Esophagus muscularis mucosa (tissue), 4 donors: ENCODE measurements around the gene PTPRD. TPM values are rescaled to one million over a fixed set of nuclear protein-coding genes. Genes with fewer than 3 reads are reported as not detected.
"Not testable (repeated sequence)": the region's sequence is repeated elsewhere in the genome, so short reads cannot be mapped to it uniquely, and the experiment has no call there.

Experiments
- DNase-seq: peaks from one replicate; pipeline ENCODE4 v3.0.0-alpha.2; 2017; ENCODE audit errors: extremely low spot score
- H3K27ac ChIP-seq, 4 donors: fragments of 200-600 bp; sonication (generic); replicated peaks in 1 of 4; 1 replicate in 3 of 4; 2 replicates in 1 of 4; pipeline ENCODE4 v1.5.1; 2016 to 2019; ENCODE audit warnings: mild to moderate bottlenecking in 1 of 4
- H3K27me3 ChIP-seq, 4 donors: fragments of 200-600 bp; sonication (generic); one replicate each; pipeline versions ENCODE4 v1.5.1 to v1.6.0; 2016 to 2019
- H3K36me3 ChIP-seq, 4 donors: fragments of 200-600 bp; sonication (generic); one replicate each; pipeline ENCODE4 v1.5.1; 2016 to 2019
- H3K4me1 ChIP-seq, 4 donors: fragments of 200-600 bp; sonication (generic); one replicate each; pipeline ENCODE4 v1.5.1; 2016 to 2019
- H3K4me3 ChIP-seq, 4 donors: fragments of 200-600 bp; sonication (generic); 1 replicate in 2 of 4; 2 replicates in 2 of 4; pipeline ENCODE4 v1.5.1; 2016 to 2019; ENCODE audit warnings: mild to moderate bottlenecking in 4 of 4, moderate library complexity in 1 of 4
- H3K9me3 ChIP-seq, 4 donors: fragments of 200-600 bp; sonication (generic); 1 replicate in 3 of 4; 2 replicates in 1 of 4; pipeline ENCODE4 v1.5.1; 2016 to 2019
- CTCF ChIP-seq, 3 experiments: fragments of 200-600 bp in 2 of 3; fragments of 450-650 bp in 1 of 3; sonication (generic) in 2 of 3; IDR thresholded peaks; one replicate each; pipeline ENCODE4 v1.5.1; 2017 to 2019; ENCODE audit warnings: antibody characterized with exemption in 3 of 3, mild to moderate bottlenecking in 2 of 3, moderate library complexity in 1 of 3
- EP300 ChIP-seq: sonication (generic); formaldehyde crosslinking; IDR thresholded peaks from one replicate; pipeline ENCODE4 v1.6.1; 2017; ENCODE audit warnings: antibody characterized with exemption
- POLR2A ChIP-seq: fragments of 450-650 bp; IDR thresholded peaks from one replicate; pipeline ENCODE4 v1.6.1; 2017; ENCODE audit warnings: antibody characterized with exemption, moderate library complexity, mild to moderate bottlenecking, low read depth
- POLR2AphosphoS5 ChIP-seq, 2 donors: sonication (generic); formaldehyde crosslinking; IDR thresholded peaks; one replicate each; pipeline ENCODE4 v1.6.1; 2017; ENCODE audit warnings: antibody characterized with exemption in 2 of 2
- WGBS: methylation state at CpG from one replicate; pipeline ENCODE4 v1.1.5; 2018; 5-methylcytosine and 5-hydroxymethylcytosine counted together
- intact Hi-C: fragments of 100-400 bp; cut with DNase I; formaldehyde crosslinking; loops from one replicate; pipeline ENCODE4 v1.15.1; 2023
- total RNA-seq, 4 donors: library from RNA; depleted of rRNA; stranded (reverse); fragments of >200 nt; gene quantifications; one replicate each; pipeline versions ENCODE4 v1.1.0 to v1.2.1, GENCODE V29; 2016

PTPRD gene
- total RNA-seq, 4 donors from 2014 or later = 4.1 to 6.6 (median 5.0) TPM

GRCh38 chr9:9054354-9054992 lies 1558.3 kb downstream of the PTPRD start:
- no peaks in the 10 kb centered on the region for H3K27me3 ChIP-seq
- H3K36me3 ChIP-seq = no peaks in the 10 kb centered on the region
- H3K9me3 ChIP-seq = no peaks in the 10 kb centered on the region
- DNase-seq = no peak
- no peaks in the 10 kb centered on the region for H3K4me1 ChIP-seq
- 79% methylated on average over 3 of the region's 3 CpGs for WGBS
- H3K4me3 ChIP-seq = no peak overlapping the region
- no peak overlapping the region for H3K27ac ChIP-seq
- TF ChIP-seq EP300 (no peak), CTCF (IDR thresholded peaks at IDR 0.05) (no peak), POLR2AphosphoS5 (IDR thresholded peaks at IDR 0.05) (no peak), POLR2A (no peak)
- intact Hi-C loops = no loop called here

GRCh38 chr9:9045572-9045971 lies 1567.2 kb downstream of the PTPRD start:
- Histone ChIP-seq H3K27me3 (no peaks in the 10 kb centered on the region), H3K9me3 (no peaks in the 10 kb centered on the region), H3K36me3 (no peaks in the 10 kb centered on the region), H3K4me1 (no peaks in the 10 kb centered on the region), H3K4me3 (no peak overlapping the region), H3K27ac (no peak overlapping the region)
- no peak for DNase-seq
- WGBS = 36% methylated on average over 2 of the region's 2 CpGs
- intact Hi-C loops = no loop called here
- TF ChIP-seq POLR2A = no peak
- no peak for TF ChIP-seq POLR2AphosphoS5 (IDR thresholded peaks at IDR 0.05)
- no peak for TF ChIP-seq CTCF (IDR thresholded peaks at IDR 0.05)
- TF ChIP-seq EP300 = no peak

- WGBS = 61% methylated on average over 4 of the region's 4 CpGs
- intact Hi-C loops = no loop called here
- no peak overlapping the region for H3K27ac ChIP-seq
- DNase-seq = no peak
- H3K4me1 ChIP-seq = no peaks in the 10 kb centered on the region
- TF ChIP-seq POLR2A = no peak
- TF ChIP-seq EP300 = no peak
- TF ChIP-seq POLR2AphosphoS5 (IDR thresholded peaks at IDR 0.05) = no peak
- no peak for TF ChIP-seq CTCF (IDR thresholded peaks at IDR 0.05)
- no peaks in the 10 kb centered on the region for H3K36me3 ChIP-seq
- no peaks in the 10 kb centered on the region for H3K9me3 ChIP-seq
- no peak overlapping the region for H3K4me3 ChIP-seq
- no peaks in the 10 kb centered on the region for H3K27me3 ChIP-seq
Measured at GRCh38 chr9:9045072-9045471, 1567.7 kb downstream of the PTPRD start.

GRCh38 chr9:9043788-9044187 lies 1569.0 kb downstream of the PTPRD start:
- H3K4me1 ChIP-seq, H3K27me3 ChIP-seq, H3K27ac ChIP-seq, DNase-seq, H3K36me3 ChIP-seq, intact Hi-C loops, H3K9me3 ChIP-seq, H3K4me3 ChIP-seq: not testable (repeated sequence)
- WGBS = 94% methylated on average over 3 of the region's 3 CpGs

- intact Hi-C loops = no loop called here
- no peak overlapping the region for H3K4me3 ChIP-seq
- no peak overlapping the region for H3K27ac ChIP-seq
- H3K36me3 ChIP-seq = no peaks in the 10 kb centered on the region
- no peaks in the 10 kb centered on the region for H3K27me3 ChIP-seq
- DNase-seq = no peak
- H3K4me1 ChIP-seq = no peaks in the 10 kb centered on the region
- H3K9me3 ChIP-seq = no peaks in the 10 kb centered on the region
- WGBS = 77% methylated on average over 3 of the region's 3 CpGs
- TF ChIP-seq EP300 = no peak
- no peak for TF ChIP-seq POLR2AphosphoS5 (IDR thresholded peaks at IDR 0.05)
- TF ChIP-seq CTCF (IDR thresholded peaks at IDR 0.05) = no peak
- TF ChIP-seq POLR2A = no peak
Measured at GRCh38 chr9:9041756-9042155, 1571.0 kb downstream of the PTPRD start.
